Endothelial cell of umbilical vein (primary cell): ENCODE results near the gene ADGRL3. TPM values are rescaled to one million over a fixed set of nuclear protein-coding genes. Genes with fewer than 3 reads are reported as not detected.

Source experiments
- BruUV-seq: library from RNA; stranded (reverse); fragments of 400-500 nt; replicated peaks from 2 replicates; lab custom pipeline; 2021; lab: Mats Ljungman, UMichigan
- CTCF ChIA-PET: fragments of 300-600, 350-600 bp; sonication (Branson Sonifier 250); formaldehyde crosslinking; loops from one replicate; lab custom pipeline; 2021; ENCODE audit warnings: antibody characterized with exemption, inconsistent platforms; lab: Charles Lee
- POLR2A ChIA-PET: fragments of 300-600, 350-600 bp; sonication (Branson Sonifier 250); formaldehyde crosslinking; loops from one replicate; lab custom pipeline; 2021; ENCODE audit warnings: antibody characterized with exemption, inconsistent platforms; lab: Charles Lee
- DNase-seq: peaks from one replicate; pipeline ENCODE4 v3.0.0-alpha.2; 2011; ENCODE audit warnings: low read depth, low spot score
- FAIRE-seq: peaks from 2 replicates; lab custom pipeline; 2011; peaks lifted over from hg19 to GRCh38; lab: Jason Lieb, UNC
- H2AFZ ChIP-seq: 2 replicates; pipeline ENCODE4 v1.6.0; 2012; ENCODE audit warnings: low read depth, low read length, control low read depth, inconsistent platforms
- H3K27ac ChIP-seq: 2 replicates; pipeline ENCODE4 v1.5.1; 2011; ENCODE audit warnings: low read depth, mild to moderate bottlenecking, control low read depth, low read length, moderate library complexity; ENCODE audit not compliant: insufficient read depth
- H3K27me3 ChIP-seq, 2 experiments: 2 replicates each; pipeline versions ENCODE4 v1.6.0 to v1.6.1; 2011; ENCODE audit warnings: low read length in 2 of 2, mixed read lengths in 1 of 2; ENCODE audit not compliant: control insufficient read depth in 2 of 2, insufficient read depth in 2 of 2
- H3K36me3 ChIP-seq, 2 experiments: 2 replicates in 1 of 2; 3 replicates in 1 of 2; pipeline ENCODE4 v1.5.1; 2011; ENCODE audit warnings: low read length in 2 of 2, mild to moderate bottlenecking in 1 of 2, moderate library complexity in 1 of 2; ENCODE audit not compliant: control insufficient read depth in 2 of 2, insufficient read depth in 2 of 2; ENCODE audit errors: extremely low read depth in 1 of 2
- H3K4me1 ChIP-seq: 3 replicates; pipeline ENCODE4 v1.5.1; 2011; ENCODE audit warnings: mild to moderate bottlenecking, low read length; ENCODE audit not compliant: control insufficient read depth, insufficient read depth; ENCODE audit errors: extremely low read depth
- H3K4me2 ChIP-seq: 2 replicates; pipeline ENCODE4 v1.6.1; 2011; ENCODE audit warnings: low read length, control low read depth, mixed read lengths; ENCODE audit not compliant: insufficient read depth
- H3K4me3 ChIP-seq, 3 experiments: fragments of 200-600 bp in 1 of 3; sonication (generic), shearing (Covaris generic) in 1 of 3; replicated peaks in 1 of 3; 2 replicates each; pipeline ENCODE4 v1.5.1; 2011 to 2016; ENCODE audit warnings: control low read depth in 3 of 3, low read length in 3 of 3, mild to moderate bottlenecking in 2 of 3, inconsistent platforms in 1 of 3, low read depth in 1 of 3, moderate library complexity in 1 of 3; ENCODE audit not compliant: insufficient read depth in 1 of 3
- H3K79me2 ChIP-seq: 2 replicates; pipeline ENCODE4 v1.6.0; 2012; ENCODE audit warnings: low read length, inconsistent platforms; ENCODE audit not compliant: control insufficient read depth, insufficient read depth
- H3K9ac ChIP-seq: replicated peaks from 2 replicates; pipeline ENCODE3; 2011; ENCODE audit warnings: low read length, control low read depth; ENCODE audit not compliant: insufficient read depth; ENCODE audit errors: extremely low read depth
- H3K9me1 ChIP-seq: replicated peaks from 3 replicates; pipeline ENCODE4 v1.6.0; 2011; ENCODE audit warnings: mild to moderate bottlenecking, low read length; ENCODE audit not compliant: control insufficient read depth, insufficient read depth; ENCODE audit errors: extremely low read depth
- H3K9me3 ChIP-seq: replicated peaks from 2 replicates; pipeline ENCODE4 v1.5.1; 2012; ENCODE audit warnings: low read length, inconsistent platforms; ENCODE audit not compliant: control insufficient read depth, insufficient read depth
- H4K20me1 ChIP-seq: replicated peaks from 2 replicates; pipeline ENCODE3; 2011; ENCODE audit warnings: mild to moderate bottlenecking, low read length; ENCODE audit not compliant: control insufficient read depth, insufficient read depth; ENCODE audit errors: extremely low read depth
- CTCF ChIP-seq, 2 donors: IDR thresholded peaks; 1 replicate in 1 of 2; 2 replicates in 1 of 2; pipeline ENCODE4 v1.5.1; 2011; ENCODE audit warnings: low read length in 2 of 2, mild to moderate bottlenecking in 2 of 2, moderate library complexity in 2 of 2, control low read depth in 1 of 2, inconsistent platforms in 1 of 2, low read depth in 1 of 2; ENCODE audit not compliant: insufficient read depth in 1 of 2; ENCODE audit errors: extremely low read depth in 1 of 2
- EZH2 ChIP-seq: IDR thresholded peaks from 2 replicates; pipeline ENCODE4 v1.6.1; 2012; ENCODE audit warnings: borderline replicate concordance, low read depth, mild to moderate bottlenecking, moderate library complexity, low read length, inconsistent platforms; ENCODE audit not compliant: severe bottlenecking
- FOS ChIP-seq: IDR thresholded peaks from 2 replicates; pipeline ENCODE4 v1.6.1; 2011; ENCODE audit warnings: mild to moderate bottlenecking, low read length, moderate library complexity, borderline replicate concordance; ENCODE audit not compliant: insufficient read depth
- GATA2 ChIP-seq: IDR thresholded peaks from 2 replicates; pipeline ENCODE4 v1.7.0; 2011; ENCODE audit warnings: low read depth, mild to moderate bottlenecking, moderate library complexity, mixed read lengths, low read length; ENCODE audit not compliant: insufficient read length, insufficient read depth
- JUN ChIP-seq: IDR thresholded peaks from 2 replicates; pipeline ENCODE4 v1.6.1; 2011; ENCODE audit warnings: borderline replicate concordance, low read depth; ENCODE audit not compliant: insufficient read length, insufficient read depth
- MAX ChIP-seq: IDR thresholded peaks from 2 replicates; pipeline ENCODE4 v1.6.1; 2011; ENCODE audit not compliant: insufficient read depth, insufficient read length
- MYC ChIP-seq: IDR thresholded peaks from one replicate; pipeline ENCODE4 v1.6.1; 2011; ENCODE audit warnings: mild to moderate bottlenecking, low read depth, low read length
- POLR2A ChIP-seq: IDR thresholded peaks from 2 replicates; pipeline ENCODE4 v1.6.1; 2012; ENCODE audit warnings: low read depth, mild to moderate bottlenecking, control low read depth, low read length
- POLR2AphosphoS5 ChIP-seq: IDR thresholded peaks from 2 replicates; pipeline ENCODE4 v1.6.1; 2012; ENCODE audit warnings: low read depth, mild to moderate bottlenecking, control low read depth, low read length, moderate library complexity; ENCODE audit not compliant: insufficient read depth
- dilution Hi-C: fragments of 300-500 bp; cut with MboI; formaldehyde crosslinking; loops from one replicate; pipeline ENCODE4 v1.15.0; 2019; ENCODE audit warnings: low sequenced_read_pairs; ENCODE audit not compliant: extremely low pct_ligation_motif_present
- intact Hi-C: fragments of 100-400 bp; cut with micrococcal nuclease; formaldehyde crosslinking; loops from one replicate; pipeline ENCODE4 v1.10.0; 2022
- polyA plus RNA-seq, 4 experiments: library from polyadenylated mRNA; depleted of rRNA in 3 of 4; stranded (reverse) in 3 of 4; unstranded in 1 of 4; fragments of >200 nt; gene quantifications; 2 replicates each; pipeline versions ENCODE4 v1.2.1 to v1.2.3, GENCODE V29; 2011 to 2012; ENCODE audit warnings: missing spikeins in 1 of 4
- total RNA-seq: library from RNA; stranded (reverse); gene quantifications from 2 replicates; pipeline ENCODE4 v1.2.3, GENCODE V29; 2021

ADGRL3 gene
- total and polyA plus RNA-seq, 2 donors (not counting 3 experiments of a cell fraction or from before 2014, with no cell fraction given) = not detected

- Histone ChIP-seq H3K4me1 (no peaks in the 10 kb centered on the region), H4K20me1 (no peaks in the 10 kb centered on the region), H3K9me3 (no peaks in the 10 kb centered on the region), H3K4me2 (no peak overlapping the region), H3K9ac (no peak overlapping the region), H3K27me3 (no peaks in the 10 kb centered on the region), H3K79me2 (no peaks in the 10 kb centered on the region), H3K27ac (no peak overlapping the region), H3K9me1 (no peaks in the 10 kb centered on the region), H3K36me3 (no peaks in the 10 kb centered on the region), H2AFZ (no peak overlapping the region), H3K4me3 (no peak overlapping the region)
- no peak for TF ChIP-seq CTCF (IDR thresholded peaks at IDR 0.05; ENCODE audit: extremely low read depth in 1 of 2, insufficient read depth in 1 of 2, low read depth in 1 of 2, low read length in 2 of 2)
- no peak for TF ChIP-seq MYC
- no peak for TF ChIP-seq FOS
- TF ChIP-seq JUN = no peak
- TF ChIP-seq MAX = no peak
- TF ChIP-seq EZH2 = no peak
- TF ChIP-seq GATA2 = no peak
- no peak for TF ChIP-seq POLR2A
- no peak for TF ChIP-seq POLR2AphosphoS5
- intact Hi-C loops = no loop called here
- POLR2A ChIA-PET = no interaction called here
- DNase-seq (no peak), FAIRE-seq (no peak)
- BruUV-seq = no TSS peak
- dilution Hi-C loops = no loop called here
- CTCF ChIA-PET = no interaction called here
Measured at GRCh38 chr4:61872983-61873382, 672.9 kb downstream of the ADGRL3 start.
